DMS 273 treated with DMSO at 0.1 percent for 48 hours (cell line): ENCODE measurements around the gene PLXND1.
"Not testable (repeated sequence)": the region's sequence is repeated elsewhere in the genome, so short reads cannot be mapped to it uniquely, and the experiment has no call there.

ENCODE experiments used
- DNase-seq: peaks from one replicate; lab custom pipeline; 2025; lab: John Stamatoyannopoulos, UW

Gene PLXND1, protein sequence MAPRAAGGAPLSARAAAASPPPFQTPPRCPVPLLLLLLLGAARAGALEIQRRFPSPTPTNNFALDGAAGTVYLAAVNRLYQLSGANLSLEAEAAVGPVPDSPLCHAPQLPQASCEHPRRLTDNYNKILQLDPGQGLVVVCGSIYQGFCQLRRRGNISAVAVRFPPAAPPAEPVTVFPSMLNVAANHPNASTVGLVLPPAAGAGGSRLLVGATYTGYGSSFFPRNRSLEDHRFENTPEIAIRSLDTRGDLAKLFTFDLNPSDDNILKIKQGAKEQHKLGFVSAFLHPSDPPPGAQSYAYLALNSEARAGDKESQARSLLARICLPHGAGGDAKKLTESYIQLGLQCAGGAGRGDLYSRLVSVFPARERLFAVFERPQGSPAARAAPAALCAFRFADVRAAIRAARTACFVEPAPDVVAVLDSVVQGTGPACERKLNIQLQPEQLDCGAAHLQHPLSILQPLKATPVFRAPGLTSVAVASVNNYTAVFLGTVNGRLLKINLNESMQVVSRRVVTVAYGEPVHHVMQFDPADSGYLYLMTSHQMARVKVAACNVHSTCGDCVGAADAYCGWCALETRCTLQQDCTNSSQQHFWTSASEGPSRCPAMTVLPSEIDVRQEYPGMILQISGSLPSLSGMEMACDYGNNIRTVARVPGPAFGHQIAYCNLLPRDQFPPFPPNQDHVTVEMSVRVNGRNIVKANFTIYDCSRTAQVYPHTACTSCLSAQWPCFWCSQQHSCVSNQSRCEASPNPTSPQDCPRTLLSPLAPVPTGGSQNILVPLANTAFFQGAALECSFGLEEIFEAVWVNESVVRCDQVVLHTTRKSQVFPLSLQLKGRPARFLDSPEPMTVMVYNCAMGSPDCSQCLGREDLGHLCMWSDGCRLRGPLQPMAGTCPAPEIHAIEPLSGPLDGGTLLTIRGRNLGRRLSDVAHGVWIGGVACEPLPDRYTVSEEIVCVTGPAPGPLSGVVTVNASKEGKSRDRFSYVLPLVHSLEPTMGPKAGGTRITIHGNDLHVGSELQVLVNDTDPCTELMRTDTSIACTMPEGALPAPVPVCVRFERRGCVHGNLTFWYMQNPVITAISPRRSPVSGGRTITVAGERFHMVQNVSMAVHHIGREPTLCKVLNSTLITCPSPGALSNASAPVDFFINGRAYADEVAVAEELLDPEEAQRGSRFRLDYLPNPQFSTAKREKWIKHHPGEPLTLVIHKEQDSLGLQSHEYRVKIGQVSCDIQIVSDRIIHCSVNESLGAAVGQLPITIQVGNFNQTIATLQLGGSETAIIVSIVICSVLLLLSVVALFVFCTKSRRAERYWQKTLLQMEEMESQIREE (N-terminal part only)

GRCh38 chr3:129606636-129607390, at the start of gene PLXND1:
Gene PLXND1 (minus strand): TSS chr3:129606676. CDS start chr3:129606639, 37 bp downstream.
- DNase-seq, result no peak

DNA sequence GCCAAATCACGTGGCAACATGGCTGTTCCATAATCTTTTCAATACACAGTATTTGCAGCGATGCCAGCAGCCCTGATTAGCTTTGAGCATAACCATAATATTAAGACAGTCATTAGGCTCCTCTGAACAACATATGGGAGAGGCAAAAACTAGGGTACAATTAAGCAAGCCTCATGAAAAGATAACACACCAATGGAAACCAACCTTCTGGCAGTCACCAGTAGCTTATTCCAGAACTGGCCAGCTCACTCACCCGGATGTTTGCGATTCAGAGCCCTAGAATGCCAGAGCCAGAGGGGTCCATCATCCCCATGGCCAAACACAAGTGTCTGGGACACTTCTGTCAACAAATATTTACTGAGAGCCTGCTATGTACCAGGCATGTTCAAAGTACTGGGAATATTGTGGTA, 48.8 kb upstream of the PLXND1 start:
- DNase-seq, result no peak

DNA sequence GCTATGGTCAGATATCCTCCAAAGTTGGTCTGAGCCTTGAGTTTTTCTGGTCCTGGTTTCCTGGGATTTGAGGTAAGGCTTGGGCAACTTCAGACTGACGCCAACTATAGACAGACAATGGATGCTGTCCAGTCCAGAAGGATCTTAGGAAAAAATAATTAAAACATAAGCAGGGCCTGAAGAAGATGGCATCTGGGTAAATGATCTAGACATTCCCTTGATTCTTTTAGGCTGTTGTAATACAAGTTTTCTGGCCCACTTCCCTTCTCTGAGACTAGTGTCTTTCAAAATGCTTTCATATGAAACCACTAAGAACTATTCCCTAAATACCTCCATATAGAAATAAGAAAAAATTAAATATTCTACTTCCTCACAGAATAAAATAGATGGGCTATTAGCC, 47.7 kb upstream of the PLXND1 start:
- DNase-seq, result no peak

DNA sequence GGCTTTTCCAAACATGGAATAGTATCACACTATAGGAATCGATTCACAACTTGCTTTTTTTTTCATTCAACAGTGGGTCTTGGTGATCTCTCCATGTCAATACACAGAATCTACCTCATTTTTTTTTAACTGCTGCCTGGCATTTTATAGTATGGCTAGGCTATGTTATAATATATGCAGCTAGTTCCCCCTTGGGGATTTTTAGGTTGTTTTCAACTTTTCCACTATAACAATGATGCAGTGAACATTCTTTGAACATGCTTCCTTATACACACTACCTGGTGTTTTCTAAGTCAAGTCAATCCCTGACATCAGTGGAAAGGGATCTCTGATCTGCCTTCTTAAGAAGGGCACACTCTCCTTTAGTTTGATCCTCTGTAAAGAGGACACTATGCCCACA, 46.5 kb upstream of the PLXND1 start:
- DNase-seq, result no peak

DNA sequence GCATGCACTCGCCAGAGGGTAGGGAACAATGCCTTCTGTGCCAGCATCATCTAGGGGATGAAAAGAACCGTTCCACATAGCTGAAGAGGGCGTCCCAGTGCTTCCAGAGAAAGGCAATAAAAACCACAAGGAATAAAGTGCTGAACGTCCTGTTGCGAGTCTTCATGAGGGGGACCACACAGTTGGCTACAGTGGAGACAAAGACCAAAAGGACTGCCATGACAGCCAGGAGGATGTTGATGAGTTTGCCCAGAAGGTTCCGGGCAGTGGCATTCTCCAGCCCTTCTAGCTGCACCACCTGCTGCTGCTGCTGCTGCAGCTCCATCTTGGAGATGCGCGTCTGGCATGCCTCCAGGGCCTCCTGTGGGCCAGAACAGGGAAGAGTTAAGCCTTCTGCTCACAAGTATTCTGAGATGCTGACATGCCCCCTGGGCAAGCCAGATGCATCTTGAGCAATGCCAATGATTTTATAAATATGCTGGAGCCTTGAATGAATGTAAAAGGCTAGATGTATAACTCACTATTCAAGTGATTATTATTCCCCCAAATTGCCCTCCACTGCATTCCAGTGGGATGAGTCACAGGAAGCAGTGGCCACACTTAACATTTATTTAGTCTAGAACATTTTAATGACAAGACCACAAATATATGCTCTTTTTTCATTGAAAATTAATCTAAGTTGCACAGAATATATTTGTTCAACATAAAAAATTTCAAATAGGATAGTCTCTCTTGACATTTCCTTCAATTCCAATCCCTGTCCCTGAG, 45.1 kb upstream of the PLXND1 start:
- peak; percentile 78 for DNase-seq

GRCh38 chr3:129650256-129650872, 43.9 kb upstream of the PLXND1 start:
- DNase-seq, result peak; percentile 52

GRCh38 chr3:129648391-129648790, 41.9 kb upstream of the PLXND1 start:
- no peak for DNase-seq

- no peak for DNase-seq
Measured at GRCh38 chr3:129645286-129645685, 38.8 kb upstream of the PLXND1 start.

GRCh38 chr3:129644836-129645235, 38.4 kb upstream of the PLXND1 start:
- DNase-seq, result no peak

GRCh38 chr3:129641567-129642260, 35.2 kb upstream of the PLXND1 start:
- DNase-seq, result not testable (repeated sequence)

DNA sequence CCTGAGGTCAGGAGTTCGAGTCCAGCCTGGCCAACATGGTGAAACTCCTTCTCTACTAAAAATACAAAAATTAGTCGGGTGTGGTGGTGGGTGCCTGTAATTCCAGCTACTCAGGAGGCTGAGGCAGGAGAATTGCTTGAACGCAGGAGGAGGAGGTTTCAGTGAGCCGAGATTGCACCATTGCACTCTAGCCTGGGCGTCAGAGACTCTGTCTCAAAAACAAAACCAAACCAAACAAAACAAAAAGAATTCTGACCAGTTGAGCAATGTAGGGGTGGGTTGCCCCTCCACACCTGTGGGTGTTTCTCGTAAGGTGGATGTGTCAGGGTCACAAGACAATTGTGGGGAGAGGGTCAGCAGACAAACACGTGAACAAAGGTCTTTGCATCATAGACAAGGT, 34.5 kb upstream of the PLXND1 start:
- DNase-seq, result not testable (repeated sequence)

- DNase-seq, result no peak
Measured at GRCh38 chr3:129638481-129638880, 32.0 kb upstream of the PLXND1 start.

- no peak for DNase-seq
Measured at GRCh38 chr3:129636082-129636481, 29.6 kb upstream of the PLXND1 start.

- DNase-seq, result no peak
Measured at GRCh38 chr3:129635656-129636055, 29.2 kb upstream of the PLXND1 start.

- DNase-seq, result no peak
Measured at GRCh38 chr3:129633751-129634481, 27.4 kb upstream of the PLXND1 start.

DNA sequence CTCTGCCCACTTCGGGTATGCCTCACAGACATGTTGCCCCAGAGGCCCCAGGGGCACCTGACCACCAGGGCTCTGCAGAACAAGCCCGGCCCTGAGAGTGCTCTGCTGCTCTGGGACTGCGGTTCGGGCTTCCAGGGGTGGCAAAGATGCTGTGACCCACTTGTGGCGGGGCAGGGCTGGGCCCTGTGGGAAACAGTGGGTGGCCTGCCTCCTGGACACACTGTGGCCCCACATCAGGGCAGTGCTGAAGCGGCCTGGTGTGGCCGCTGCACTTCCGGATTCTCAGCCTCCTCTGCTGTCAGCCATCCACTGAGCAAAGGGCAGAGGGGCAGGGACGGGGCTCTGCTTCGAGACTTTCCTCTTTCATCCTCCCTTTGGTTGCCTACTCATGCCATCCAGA, 26.5 kb upstream of the PLXND1 start:
- no peak for DNase-seq

GRCh38 chr3:129632556-129632955, 26.1 kb upstream of the PLXND1 start:
- no peak for DNase-seq

GRCh38 chr3:129632056-129632455, 25.6 kb upstream of the PLXND1 start:
- DNase-seq, result no peak

DNA sequence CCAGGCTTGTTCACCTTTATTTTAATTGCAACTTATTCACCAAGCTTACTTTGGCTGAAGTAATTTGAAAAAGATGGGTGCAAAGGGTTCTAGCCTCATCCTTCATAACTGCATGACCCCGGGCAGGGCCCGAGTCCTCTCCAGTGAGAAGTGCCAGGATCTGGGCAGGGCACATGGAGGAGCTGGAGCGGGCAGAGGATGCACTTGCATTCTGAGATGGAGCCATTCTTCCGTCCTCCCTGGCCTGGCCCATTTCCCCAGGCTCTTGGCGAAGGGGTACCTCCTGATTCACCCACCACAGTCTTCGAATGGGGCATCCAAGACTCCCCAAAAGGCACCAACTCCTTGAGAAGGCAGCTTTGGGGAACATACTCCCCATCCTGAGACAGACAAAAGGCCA, 22.5 kb upstream of the PLXND1 start:
- no peak for DNase-seq
